Measurements from ENCODE around the gene NFKBIE. TPM values are rescaled to one million over a fixed set of nuclear protein-coding genes. Genes with fewer than 3 reads are reported as not detected.

Gene NFKBIE
- total and polyA plus RNA-seq, 2 of the 13 experiments (the other 11 are each of a cell fraction or from before 2014, with no cell fraction given) = 6.7 to 14.5 TPM

DNA sequence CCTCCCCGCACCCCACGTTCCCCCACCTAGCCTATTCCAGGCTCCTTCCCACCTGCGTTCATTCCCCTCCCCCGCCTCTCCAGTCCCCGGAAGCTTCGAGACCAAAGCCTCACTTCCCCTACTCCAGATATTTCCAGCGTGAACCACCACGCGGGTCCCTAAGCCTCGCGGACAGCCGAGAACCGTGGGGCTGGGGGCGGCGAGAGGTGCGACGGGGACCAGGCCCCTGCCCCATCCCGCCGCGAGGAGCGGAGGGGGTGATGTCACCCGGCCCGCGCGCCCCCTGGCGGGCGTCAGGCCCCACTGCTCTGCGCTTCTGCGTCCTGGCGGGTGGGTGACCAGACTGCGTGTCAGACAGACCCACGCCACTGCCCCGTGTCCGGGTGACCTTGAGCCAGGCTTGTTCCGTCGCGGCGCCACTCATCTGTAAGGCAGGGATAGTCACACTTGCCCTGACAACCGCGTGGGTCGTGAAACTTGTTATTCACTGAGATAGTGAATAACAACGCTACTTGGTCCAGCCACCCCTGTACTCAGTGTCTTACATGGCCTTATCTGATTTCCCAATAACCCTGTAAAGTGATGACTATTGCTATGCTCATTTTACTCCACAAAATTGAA is 27.4 kb downstream of the NFKBIE start (continued):
- TF ChIP-seq, protein P1, sequence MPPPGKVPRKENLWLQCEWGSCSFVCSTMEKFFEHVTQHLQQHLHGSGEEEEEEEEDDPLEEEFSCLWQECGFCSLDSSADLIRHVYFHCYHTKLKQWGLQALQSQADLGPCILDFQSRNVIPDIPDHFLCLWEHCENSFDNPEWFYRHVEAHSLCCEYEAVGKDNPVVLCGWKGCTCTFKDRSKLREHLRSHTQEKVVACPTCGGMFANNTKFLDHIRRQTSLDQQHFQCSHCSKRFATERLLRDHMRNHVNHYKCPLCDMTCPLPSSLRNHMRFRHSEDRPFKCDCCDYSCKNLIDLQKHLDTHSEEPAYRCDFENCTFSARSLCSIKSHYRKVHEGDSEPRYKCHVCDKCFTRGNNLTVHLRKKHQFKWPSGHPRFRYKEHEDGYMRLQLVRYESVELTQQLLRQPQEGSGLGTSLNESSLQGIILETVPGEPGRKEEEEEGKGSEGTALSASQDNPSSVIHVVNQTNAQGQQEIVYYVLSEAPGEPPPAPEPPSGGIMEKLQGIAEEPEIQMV (CRISPR knock-in tag; IDR thresholded peaks at IDR 0.05; ENCODE audit: low read depth) = no peak; the same call in 1 of the 2 replicates
- TF ChIP-seq ARID2 (CRISPR knock-in tag; IDR thresholded peaks at IDR 0.05; ENCODE audit: borderline replicate concordance) (0 out of 2 replicates have a peak, but pooled peaks have one; percentile 66), TAF15 (IDR thresholded peaks at IDR 0.05; ENCODE audit: low read depth, low read length, poor library complexity, severe bottlenecking) (peak; percentile 90), PRPF4 (IDR thresholded peaks at IDR 0.05; ENCODE audit: low read depth, low read length, poor library complexity, severe bottlenecking) (no peak), HOXA3 (CRISPR knock-in tag; IDR thresholded peaks at IDR 0.05) (peak; percentile 32; the same call in 1 of the 2 replicates), TBL1XR1 (IDR thresholded peaks at IDR 0.05; ENCODE audit: borderline replicate concordance, low read length, partially characterized antibody) (no peak), ZNF501 (CRISPR knock-in tag; IDR thresholded peaks at IDR 0.05) (peak; percentile 82), HHEX (CRISPR knock-in tag; IDR thresholded peaks at IDR 0.05) (no peak), TEAD3 (CRISPR knock-in tag; optimal IDR thresholded peaks at IDR 0.05; ENCODE audit: borderline replicate concordance) (no peak), SKI (IDR thresholded peaks at IDR 0.05; ENCODE audit: partially characterized antibody) (peak; percentile 61), ZNF160 (CRISPR knock-in tag; IDR thresholded peaks at IDR 0.05) (no peak), ZZZ3 (CRISPR knock-in tag; IDR thresholded peaks at IDR 0.05; ENCODE audit: borderline replicate concordance) (peak; percentile 39; the same call in 1 of the 2 replicates), MBNL3 (CRISPR knock-in tag; conservative IDR thresholded peaks at IDR 0.05) (no peak), NFE2L1 (CRISPR knock-in tag; IDR thresholded peaks at IDR 0.05; ENCODE audit: borderline replicate concordance) (no peak), ZNF296 (CRISPR knock-in tag; conservative IDR thresholded peaks at IDR 0.05) (no peak), ZNF652 (CRISPR knock-in tag; IDR thresholded peaks at IDR 0.05; ENCODE audit: borderline replicate concordance, low read depth) (no peak), TCF7L2 (IDR thresholded peaks at IDR 0.05; ENCODE audit: low read depth, low read length) (no peak)
- TF ChIP-seq, protein P2, sequence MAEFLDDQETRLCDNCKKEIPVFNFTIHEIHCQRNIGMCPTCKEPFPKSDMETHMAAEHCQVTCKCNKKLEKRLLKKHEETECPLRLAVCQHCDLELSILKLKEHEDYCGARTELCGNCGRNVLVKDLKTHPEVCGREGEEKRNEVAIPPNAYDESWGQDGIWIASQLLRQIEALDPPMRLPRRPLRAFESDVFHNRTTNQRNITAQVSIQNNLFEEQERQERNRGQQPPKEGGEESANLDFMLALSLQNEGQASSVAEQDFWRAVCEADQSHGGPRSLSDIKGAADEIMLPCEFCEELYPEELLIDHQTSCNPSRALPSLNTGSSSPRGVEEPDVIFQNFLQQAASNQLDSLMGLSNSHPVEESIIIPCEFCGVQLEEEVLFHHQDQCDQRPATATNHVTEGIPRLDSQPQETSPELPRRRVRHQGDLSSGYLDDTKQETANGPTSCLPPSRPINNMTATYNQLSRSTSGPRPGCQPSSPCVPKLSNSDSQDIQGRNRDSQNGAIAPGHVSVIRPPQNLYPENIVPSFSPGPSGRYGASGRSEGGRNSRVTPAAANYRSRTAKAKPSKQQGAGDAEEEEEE (CRISPR knock-in tag; IDR thresholded peaks at IDR 0.05; ENCODE audit: borderline replicate concordance) = no peak
- TF ChIP-seq, protein P3, sequence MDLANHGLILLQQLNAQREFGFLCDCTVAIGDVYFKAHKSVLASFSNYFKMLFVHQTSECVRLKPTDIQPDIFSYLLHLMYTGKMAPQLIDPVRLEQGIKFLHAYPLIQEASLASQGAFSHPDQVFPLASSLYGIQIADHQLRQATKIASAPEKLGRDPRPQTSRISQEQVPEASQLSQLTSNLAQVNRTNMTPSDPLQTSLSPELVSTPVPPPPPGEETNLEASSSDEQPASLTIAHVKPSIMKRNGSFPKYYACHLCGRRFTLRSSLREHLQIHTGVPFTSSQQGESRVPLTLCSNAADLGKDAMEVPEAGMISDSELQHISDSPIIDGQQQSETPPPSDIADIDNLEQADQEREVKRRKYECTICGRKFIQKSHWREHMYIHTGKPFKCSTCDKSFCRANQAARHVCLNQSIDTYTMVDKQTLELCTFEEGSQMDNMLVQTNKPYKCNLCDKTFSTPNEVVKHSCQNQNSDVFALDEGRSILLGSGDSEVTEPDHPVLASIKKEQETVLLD (CRISPR knock-in tag; IDR thresholded peaks at IDR 0.05; ENCODE audit: low read depth) = peak; percentile 57; the same call in 1 of the 2 replicates
- TF ChIP-seq, protein P4, sequence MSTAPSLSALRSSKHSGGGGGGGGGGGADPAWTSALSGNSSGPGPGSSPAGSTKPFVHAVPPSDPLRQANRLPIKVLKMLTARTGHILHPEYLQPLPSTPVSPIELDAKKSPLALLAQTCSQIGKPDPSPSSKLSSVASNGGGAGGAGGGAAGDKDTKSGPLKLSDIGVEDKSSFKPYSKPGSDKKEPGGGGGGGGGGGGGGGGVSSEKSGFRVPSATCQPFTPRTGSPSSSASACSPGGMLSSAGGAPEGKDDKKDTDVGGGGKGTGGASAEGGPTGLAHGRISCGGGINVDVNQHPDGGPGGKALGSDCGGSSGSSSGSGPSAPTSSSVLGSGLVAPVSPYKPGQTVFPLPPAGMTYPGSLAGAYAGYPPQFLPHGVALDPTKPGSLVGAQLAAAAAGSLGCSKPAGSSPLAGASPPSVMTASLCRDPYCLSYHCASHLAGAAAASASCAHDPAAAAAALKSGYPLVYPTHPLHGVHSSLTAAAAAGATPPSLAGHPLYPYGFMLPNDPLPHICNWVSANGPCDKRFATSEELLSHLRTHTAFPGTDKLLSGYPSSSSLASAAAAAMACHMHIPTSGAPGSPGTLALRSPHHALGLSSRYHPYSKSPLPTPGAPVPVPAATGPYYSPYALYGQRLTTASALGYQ (CRISPR knock-in tag; IDR thresholded peaks at IDR 0.05) = no peak
- TF ChIP-seq, protein P5, sequence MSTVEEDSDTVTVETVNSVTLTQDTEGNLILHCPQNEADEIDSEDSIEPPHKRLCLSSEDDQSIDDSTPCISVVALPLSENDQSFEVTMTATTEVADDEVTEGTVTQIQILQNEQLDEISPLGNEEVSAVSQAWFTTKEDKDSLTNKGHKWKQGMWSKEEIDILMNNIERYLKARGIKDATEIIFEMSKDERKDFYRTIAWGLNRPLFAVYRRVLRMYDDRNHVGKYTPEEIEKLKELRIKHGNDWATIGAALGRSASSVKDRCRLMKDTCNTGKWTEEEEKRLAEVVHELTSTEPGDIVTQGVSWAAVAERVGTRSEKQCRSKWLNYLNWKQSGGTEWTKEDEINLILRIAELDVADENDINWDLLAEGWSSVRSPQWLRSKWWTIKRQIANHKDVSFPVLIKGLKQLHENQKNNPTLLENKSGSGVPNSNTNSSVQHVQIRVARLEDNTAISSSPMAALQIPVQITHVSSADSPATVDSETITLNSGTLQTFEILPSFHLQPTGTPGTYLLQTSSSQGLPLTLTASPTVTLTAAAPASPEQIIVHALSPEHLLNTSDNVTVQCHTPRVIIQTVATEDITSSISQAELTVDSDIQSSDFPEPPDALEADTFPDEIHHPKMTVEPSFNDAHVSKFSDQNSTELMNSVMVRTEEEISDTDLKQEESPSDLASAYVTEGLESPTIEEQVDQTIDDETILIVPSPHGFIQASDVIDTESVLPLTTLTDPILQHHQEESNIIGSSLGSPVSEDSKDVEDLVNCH (CRISPR knock-in tag; IDR thresholded peaks at IDR 0.05) = no peak

Data from HepG2 (cell line).